ENCODE data around the gene RNU1-2.

GRCh38 chr1:16882986-16883385 lies 12.8 kb upstream of the RNU1-2 start:
- TF ChIP-seq CTCF (IDR thresholded peaks at IDR 0.05) (no peak), POLR2A (IDR thresholded peaks at IDR 0.05) (no peak)
